Right atrium auricular region (tissue), 2 donors: ENCODE measurements around the gene SNTA1. TPM values are rescaled to one million over a fixed set of nuclear protein-coding genes. Genes with fewer than 3 reads are reported as not detected.
"Not testable (repeated sequence)": the region's sequence is repeated elsewhere in the genome, so short reads cannot be mapped to it uniquely, and the experiment has no call there.

Source experiments
- DNase-seq: peaks from one replicate; pipeline ENCODE4 v3.0.0-alpha.2; 2019; ENCODE audit warnings: low spot score
- H3K27ac ChIP-seq, 2 donors: fragments of 200-600 bp; sonication (generic); 1 replicate in 1 of 2; 2 replicates in 1 of 2; pipeline ENCODE4 v1.5.1; 2016 to 2019
- H3K27me3 ChIP-seq, 2 donors: fragments of 200-600 bp; sonication (generic); one replicate each; pipeline versions ENCODE4 v1.5.1 to v1.6.0; 2017 to 2019
- H3K36me3 ChIP-seq: fragments of 200-600 bp; sonication (generic); one replicate; pipeline ENCODE4 v1.5.1; 2016
- H3K4me1 ChIP-seq, 2 donors: fragments of 200-600 bp; sonication (generic); one replicate each; pipeline versions ENCODE4 v1.5.1 to v1.6.0; 2017 to 2019
- H3K4me3 ChIP-seq, 2 donors: fragments of 200-600 bp; sonication (generic); 1 replicate in 1 of 2; 2 replicates in 1 of 2; pipeline ENCODE4 v1.5.1; 2017 to 2019; ENCODE audit warnings: mild to moderate bottlenecking in 1 of 2, moderate library complexity in 1 of 2
- H3K9me3 ChIP-seq, 2 donors: fragments of 200-600 bp; sonication (generic); one replicate each; pipeline ENCODE4 v1.5.1; 2019
- CTCF ChIP-seq, 2 donors: fragments of 200-600 bp; sonication (generic); IDR thresholded peaks; one replicate each; pipeline ENCODE4 v1.5.1; 2019; ENCODE audit warnings: antibody characterized with exemption in 2 of 2
- total RNA-seq, 2 donors: library from RNA; depleted of rRNA; stranded (reverse); fragments of >200 nt; gene quantifications; one replicate each; pipeline ENCODE4 v1.1.0, GENCODE V29; 2016

The SNTA1 gene
- total RNA-seq, 2 donors from 2014 or later, result 183 to 295 TPM

DNA sequence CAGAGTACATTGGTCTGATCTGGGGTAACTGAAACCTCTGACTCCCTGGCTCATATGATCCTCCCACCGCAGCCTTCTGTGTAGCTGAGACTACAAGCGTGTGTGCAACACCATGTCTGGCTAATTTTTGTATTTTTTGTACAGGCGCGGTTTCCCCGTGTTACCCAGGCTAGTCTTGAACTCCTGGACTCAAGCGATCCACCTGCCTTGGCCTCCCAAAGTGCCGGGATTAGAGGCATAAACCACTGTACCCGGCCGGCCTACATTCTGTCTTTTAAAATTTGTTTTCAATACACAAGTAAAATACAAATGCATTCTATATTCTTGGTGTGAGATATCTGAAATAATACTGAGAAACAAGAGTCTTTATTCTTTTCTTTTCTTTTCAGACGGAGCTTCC lies 44.6 kb upstream of the SNTA1 start:
- peaks cover 0 to 25% of the 10 kb centered on the region in 2 donors for H3K4me1 ChIP-seq
- H3K27me3 ChIP-seq, result no peaks in the 10 kb centered on the region
- H3K4me3 ChIP-seq, result no peak overlapping the region
- no peak for DNase-seq
- H3K9me3 ChIP-seq, result no peaks in the 10 kb centered on the region
- H3K27ac ChIP-seq, result no peak overlapping the region
- TF ChIP-seq CTCF (IDR thresholded peaks at IDR 0.05), result no peak
- no peaks in the 10 kb centered on the region for H3K36me3 ChIP-seq

DNA sequence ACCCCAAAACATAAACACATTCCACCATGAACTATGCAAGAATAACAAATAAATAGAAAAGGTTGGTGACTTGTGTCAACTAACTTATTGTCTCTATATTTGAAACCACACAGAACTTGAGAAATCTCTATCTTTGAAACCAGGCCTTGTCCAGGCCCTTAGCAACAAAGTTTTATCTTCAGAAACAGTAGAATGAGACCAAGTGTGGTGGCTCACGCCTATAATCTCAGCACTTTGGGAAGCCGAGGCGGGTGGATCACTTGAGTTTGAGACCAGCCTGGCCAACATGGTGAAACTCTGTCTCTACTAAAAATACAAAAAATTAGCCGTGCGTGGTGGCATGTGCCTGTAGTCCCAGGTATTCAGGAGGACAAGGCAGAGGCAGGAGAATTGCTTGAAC lies 39.6 kb upstream of the SNTA1 start:
- not testable (repeated sequence) for H3K36me3 ChIP-seq, H3K9me3 ChIP-seq, H3K27ac ChIP-seq, H3K27me3 ChIP-seq, H3K4me1 ChIP-seq, DNase-seq, H3K4me3 ChIP-seq

DNA sequence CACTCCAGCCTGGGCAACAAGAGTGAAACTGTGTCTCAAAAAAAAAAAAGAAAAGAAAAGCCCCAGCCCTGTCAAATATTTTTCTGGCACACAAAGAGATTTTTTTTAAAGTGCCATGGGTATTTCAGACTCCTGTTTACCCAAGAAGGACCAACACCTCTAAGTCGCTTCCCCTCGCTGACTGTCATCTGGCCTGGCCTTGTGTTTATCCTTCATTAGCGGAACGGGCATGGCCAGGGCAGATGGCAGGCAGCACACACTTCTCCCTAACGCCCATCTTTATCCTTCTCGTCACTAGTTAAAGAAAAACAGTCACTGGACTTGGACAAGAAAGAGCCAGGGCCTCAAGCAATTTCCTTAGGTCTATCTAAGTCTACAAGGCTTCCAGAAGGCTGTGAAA lies 39.0 kb upstream of the SNTA1 start:
- Histone ChIP-seq H3K36me3 (no peaks in the 10 kb centered on the region), H3K27me3 (no peaks in the 10 kb centered on the region), H3K27ac (no peak overlapping the region), H3K9me3 (no peaks in the 10 kb centered on the region), H3K4me3 (no peak overlapping the region), H3K4me1 (no peaks in the 10 kb centered on the region)
- TF ChIP-seq CTCF (IDR thresholded peaks at IDR 0.05), result no peak
- DNase-seq, result no peak

DNA sequence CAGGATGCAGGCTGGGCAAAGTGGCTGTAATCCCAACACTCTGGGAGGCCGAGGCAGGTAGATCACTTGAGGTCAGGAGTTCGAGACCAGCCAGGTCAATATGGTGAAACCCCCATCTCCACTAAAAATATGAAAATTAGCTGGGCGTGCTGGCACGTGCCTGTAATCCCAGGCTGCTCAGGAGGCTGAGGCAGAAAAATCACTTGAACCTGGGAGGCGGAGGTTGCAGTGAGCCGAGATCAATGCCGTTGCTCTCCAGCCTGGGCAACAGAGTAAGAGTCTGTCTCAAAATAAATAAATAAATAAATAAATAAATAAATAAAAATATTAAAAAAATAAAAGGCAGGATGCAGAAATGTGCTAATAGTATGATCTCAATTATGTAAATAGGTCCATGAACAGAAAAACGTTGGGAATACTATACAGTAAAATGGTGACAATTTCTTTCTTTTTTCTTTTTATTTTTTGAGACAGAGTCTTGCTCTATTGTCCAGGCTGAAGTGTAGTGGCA lies 37.9 kb upstream of the SNTA1 start:
- no peaks in the 10 kb centered on the region for H3K4me1 ChIP-seq
- no peaks in the 10 kb centered on the region for H3K36me3 ChIP-seq
- no peak for DNase-seq
- H3K4me3 ChIP-seq, result no peak overlapping the region
- no peaks in the 10 kb centered on the region for H3K27me3 ChIP-seq
- TF ChIP-seq CTCF (IDR thresholded peaks at IDR 0.05), result no peak
- no peak overlapping the region for H3K27ac ChIP-seq
- no peaks in the 10 kb centered on the region for H3K9me3 ChIP-seq

GRCh38 chr20:33480048-33480447 lies 36.5 kb upstream of the SNTA1 start:
- no peak for DNase-seq
- Histone ChIP-seq H3K9me3 (no peaks in the 10 kb centered on the region), H3K4me1 (no peaks in the 10 kb centered on the region), H3K27ac (no peak overlapping the region), H3K36me3 (no peaks in the 10 kb centered on the region), H3K4me3 (no peak overlapping the region), H3K27me3 (no peaks in the 10 kb centered on the region)
- TF ChIP-seq CTCF (IDR thresholded peaks at IDR 0.05), result no peak

- DNase-seq, result no peak
- no peaks in the 10 kb centered on the region for H3K27me3 ChIP-seq
- no peak for TF ChIP-seq CTCF (IDR thresholded peaks at IDR 0.05)
- no peaks in the 10 kb centered on the region for H3K36me3 ChIP-seq
- H3K4me3 ChIP-seq, result no peak overlapping the region
- no peaks in the 10 kb centered on the region for H3K4me1 ChIP-seq
- H3K27ac ChIP-seq, result no peak overlapping the region
- no peaks in the 10 kb centered on the region for H3K9me3 ChIP-seq
Observed at GRCh38 chr20:33477386-33478234, 34.0 kb upstream of the SNTA1 start.
